HepG2 (cell line): ENCODE results near the gene LUC7L. TPM values are rescaled to one million over a fixed set of nuclear protein-coding genes. Genes with fewer than 3 reads are reported as not detected.

Experiments
- ATAC-seq: fragments of 200-7000 bp; cut with Tn5 transposase; 3 replicates; pipeline ENCODE4 v1.9.1; 2020; ENCODE audit warnings: mild to moderate bottlenecking, moderate library complexity
- BruUV-seq: library from RNA; stranded (reverse); fragments of 400-500 nt; replicated peaks from 2 replicates; lab custom pipeline; 2021; lab: Mats Ljungman, UMichigan
- CTCF ChIA-PET: fragments of 300-600 bp; formaldehyde crosslinking; extraction: SDS; loops from one replicate; lab custom pipeline; 2021; ENCODE audit warnings: low total read pairs, inconsistent platforms, low intra/inter-chr PET ratio; lab: Yijun Ruan, JAX
- POLR2A ChIA-PET: fragments of 350-600 bp; sonication (Branson Sonifier 250); formaldehyde crosslinking; loops from one replicate; lab custom pipeline; 2020; ENCODE audit warnings: antibody characterized with exemption, inconsistent platforms; lab: Yijun Ruan, JAX
- DNase-seq: peaks from one replicate; pipeline ENCODE4 v3.0.0-alpha.2; 2015; ENCODE audit warnings: low spot score
- FAIRE-seq: peaks from 3 replicates; lab custom pipeline; 2011; peaks lifted over from hg19 to GRCh38; lab: Jason Lieb, UNC
- H2AFZ ChIP-seq: one replicate; pipeline ENCODE4 v1.6.1; 2011; ENCODE audit warnings: low read length, inconsistent platforms
- H3K27ac ChIP-seq: fragments of 300-600 bp; 3 replicates; pipeline ENCODE4 v1.8.0; 2011; ENCODE audit warnings: mixed run types, mild to moderate bottlenecking, mixed read lengths, low read length, inconsistent platforms; ENCODE audit not compliant: insufficient read depth; ENCODE audit errors: extremely low read length
- H3K27me3 ChIP-seq, 2 experiments: fragments of 200-600 bp in 1 of 2; 2 replicates in 1 of 2; 3 replicates in 1 of 2; pipeline versions ENCODE4 v1.6.0 to v1.8.0; 2011; ENCODE audit warnings: low read length in 2 of 2, mild to moderate bottlenecking in 2 of 2, moderate library complexity in 2 of 2, inconsistent platforms in 1 of 2; ENCODE audit not compliant: insufficient read depth in 2 of 2, control insufficient read depth in 1 of 2
- H3K36me3 ChIP-seq, 2 experiments: fragments of 200-600 bp in 1 of 2; replicated peaks in 1 of 2; 2 replicates in 1 of 2; 3 replicates in 1 of 2; pipeline versions ENCODE4 v1.5.1 to v1.8.0; 2011; ENCODE audit warnings: low read length in 2 of 2, inconsistent platforms in 1 of 2; ENCODE audit not compliant: insufficient read depth in 2 of 2, control insufficient read depth in 1 of 2
- H3K4me1 ChIP-seq: 2 replicates; pipeline ENCODE4 v1.5.1; 2012; ENCODE audit warnings: low read length, inconsistent platforms; ENCODE audit not compliant: insufficient read depth
- H3K4me2 ChIP-seq: 2 replicates; pipeline ENCODE4 v1.6.0; 2011; ENCODE audit warnings: low read depth, low read length, inconsistent platforms
- H3K4me3 ChIP-seq, 3 experiments: fragments of 200-600 bp in 1 of 3; sonication (generic), shearing (Covaris generic) in 1 of 3; replicated peaks in 1 of 3; 2 replicates each; pipeline ENCODE4 v1.5.1; 2011 to 2016; ENCODE audit warnings: low read length in 3 of 3, inconsistent platforms in 2 of 3, low read depth in 2 of 3, mild to moderate bottlenecking in 2 of 3, control low read depth in 1 of 3, mixed read lengths in 1 of 3; ENCODE audit not compliant: insufficient read depth in 1 of 3
- H3K79me2 ChIP-seq: one replicate; pipeline ENCODE4 v1.6.1; 2011; ENCODE audit warnings: low read length, inconsistent platforms; ENCODE audit not compliant: insufficient read depth
- H3K9ac ChIP-seq: 2 replicates; pipeline ENCODE4 v1.6.0; 2011; ENCODE audit warnings: mild to moderate bottlenecking, low read depth, low read length, inconsistent platforms; ENCODE audit not compliant: insufficient read depth
- H3K9me3 ChIP-seq: 2 replicates; pipeline ENCODE4 v1.5.1; 2012; ENCODE audit warnings: mild to moderate bottlenecking, low read length
- H4K20me1 ChIP-seq: 2 replicates; pipeline ENCODE4 v1.6.0; 2011; ENCODE audit warnings: inconsistent platforms, mild to moderate bottlenecking, low read length, moderate library complexity; ENCODE audit not compliant: insufficient read depth
- ATM ChIP-seq: fragments of 450-650 bp; IDR thresholded peaks from 2 replicates; pipeline ENCODE4 v1.7.1; 2017; ENCODE audit warnings: mild to moderate bottlenecking, borderline replicate concordance
- KIAA2018 ChIP-seq: sonication (generic); formaldehyde crosslinking; IDR thresholded peaks from 2 replicates; pipeline ENCODE4 v1.5.0; 2020; ENCODE audit warnings: mild to moderate bottlenecking, missing genetic modification reagents, borderline replicate concordance
- PHF20 ChIP-seq: sonication (generic); formaldehyde crosslinking; IDR thresholded peaks from 2 replicates; pipeline ENCODE4 v1.5.0; 2020; ENCODE audit warnings: mild to moderate bottlenecking, missing genetic modification reagents
- RXRB ChIP-seq: IDR thresholded peaks from 2 replicates; pipeline ENCODE4 v1.6.1; 2016; ENCODE audit warnings: borderline replicate concordance, missing genetic modification reagents, missing compliant biosample characterization
- SNAPC2 ChIP-seq: sonication (generic); formaldehyde crosslinking; IDR thresholded peaks from 2 replicates; pipeline ENCODE4 v1.8.1; 2022; ENCODE audit warnings: mild to moderate bottlenecking, missing genetic modification reagents
- SNRNP70 ChIP-seq: fragments of 200-400 bp; formaldehyde crosslinking; IDR thresholded peaks from 2 replicates; pipeline ENCODE4 v1.6.1; 2017; ENCODE audit warnings: mild to moderate bottlenecking, low read depth, low read length, moderate library complexity
- SP2 ChIP-seq: sonication (generic); formaldehyde crosslinking; IDR thresholded peaks from 2 replicates; pipeline ENCODE4 v1.5.1; 2020; ENCODE audit warnings: mild to moderate bottlenecking, missing genetic modification reagents
- SSRP1 ChIP-seq: IDR thresholded peaks from 2 replicates; pipeline ENCODE4 v1.6.1; 2016; ENCODE audit warnings: control low read depth
- TOE1 ChIP-seq: sonication (generic); formaldehyde crosslinking; IDR thresholded peaks from 2 replicates; pipeline ENCODE4 v1.4.0; 2020; ENCODE audit warnings: mild to moderate bottlenecking, missing genetic modification reagents
- ZBTB7A ChIP-seq: sonication (generic); formaldehyde crosslinking; IDR thresholded peaks from 2 replicates; pipeline ENCODE4 v1.8.0; 2022; ENCODE audit warnings: mild to moderate bottlenecking, missing genetic modification reagents
- ZMYM4 ChIP-seq: sonication (generic); formaldehyde crosslinking; IDR thresholded peaks from 2 replicates; pipeline ENCODE4 v1.8.1; 2023; ENCODE audit warnings: mild to moderate bottlenecking, missing genetic modification reagents
- ZNF121 ChIP-seq: sonication (generic); formaldehyde crosslinking; IDR thresholded peaks from 2 replicates; pipeline ENCODE4 v1.5.0; 2020; ENCODE audit warnings: mild to moderate bottlenecking, missing genetic modification reagents
- ZNF143 ChIP-seq: sonication (generic); formaldehyde crosslinking; IDR thresholded peaks from 2 replicates; pipeline ENCODE4 v1.4.0; 2020; ENCODE audit warnings: missing genetic modification reagents
- ZNF251 ChIP-seq: sonication (generic); formaldehyde crosslinking; IDR thresholded peaks from 2 replicates; pipeline ENCODE4 v1.9.0; 2021; ENCODE audit warnings: mild to moderate bottlenecking, missing genetic modification reagents
- ZNF460 ChIP-seq: sonication (generic); formaldehyde crosslinking; IDR thresholded peaks from 2 replicates; pipeline ENCODE4 v1.5.1; 2020; ENCODE audit warnings: missing genetic modification reagents, mild to moderate bottlenecking, borderline replicate concordance
- ZNF839 ChIP-seq: sonication (generic); formaldehyde crosslinking; IDR thresholded peaks from 2 replicates; pipeline ENCODE4 v1.4.0; 2020; ENCODE audit warnings: missing genetic modification reagents, mild to moderate bottlenecking, borderline replicate concordance
- ZSCAN12 ChIP-seq: sonication (generic); formaldehyde crosslinking; IDR thresholded peaks from 2 replicates; pipeline ENCODE4 v1.9.0; 2021; ENCODE audit warnings: mild to moderate bottlenecking, missing genetic modification reagents
- WGBS: methylation state at CpG from one replicate; pipeline ENCODE4 v1.1.6; 2017; ENCODE audit warnings: low lambda C conversion rate; 5-methylcytosine and 5-hydroxymethylcytosine counted together
- in situ Hi-C: cut with HindIII; loops from 2 replicates; pipeline ENCODE4 v1.10.0; 2017; ENCODE audit warnings: low pct_unique_long_range_greater_than_20kb; ENCODE audit not compliant: extremely low pct_ligation_motif_present
- intact Hi-C: fragments of 100-400 bp; cut with micrococcal nuclease; formaldehyde crosslinking; loops from one replicate; pipeline ENCODE4 v1.10.0; 2022; ENCODE audit not compliant: unreplicated experiment
- polyA plus RNA-seq, 8 experiments: library from polyadenylated mRNA; depleted of rRNA in 3 of 8; stranded (reverse) in 7 of 8; unstranded in 1 of 8; fragments of >200 nt; fragmentation: Illumina TruSeq in 4 of 8; extraction: Trizol in 4 of 8; gene quantifications; 2 replicates each; pipeline versions ENCODE4 v1.2.1 to v1.2.3, GENCODE V29; 2011 to 2016; ENCODE audit warnings: low read depth in 4 of 8, missing spikeins in 1 of 8, mixed read lengths in 1 of 8; ENCODE audit not compliant: insufficient read depth in 1 of 8
- total RNA-seq, 5 experiments: library from RNA; depleted of rRNA; stranded (reverse); fragments of >200 nt; fragmentation: Illumina TruSeq; extraction: Trizol; gene quantifications; 2 replicates each; pipeline ENCODE4 v1.2.3, GENCODE V29; 2016; ENCODE audit warnings: low read depth in 1 of 5

Gene LUC7L
- total and polyA plus RNA-seq, 2 of the 13 experiments (the other 11 are each of a cell fraction or from before 2014, with no cell fraction given), result 48.7 to 56.9 TPM

GRCh38 chr16:154217-155030 lies 74.8 kb downstream of the LUC7L start:
- WGBS, result 65% methylated on average over 50 of the region's 59 CpGs
- no peaks in the 10 kb centered on the region for H3K4me1 ChIP-seq
- H3K36me3 ChIP-seq, result no peaks in the 10 kb centered on the region
- intact Hi-C loops (no loop called here), in situ Hi-C loops (no loop called here)
- H4K20me1 ChIP-seq, result no peaks in the 10 kb centered on the region
- no peak overlapping the region for H3K9ac ChIP-seq
- TF ChIP-seq KIAA2018 (CRISPR knock-in tag) (no peak), ZNF121 (no peak), PHF20 (CRISPR knock-in tag) (no peak), TOE1 (CRISPR knock-in tag) (no peak), ATM (no peak), RXRB (CRISPR knock-in tag) (no peak), SP2 (CRISPR knock-in tag) (no peak), SSRP1 (CRISPR knock-in tag) (no peak), ZSCAN12 (CRISPR knock-in tag) (no peak), SNRNP70 (no peak), ZNF143 (CRISPR knock-in tag) (no peak), SNAPC2 (CRISPR knock-in tag) (no peak), ZNF251 (CRISPR knock-in tag) (no peak), ZMYM4 (no peak), ZBTB7A (CRISPR knock-in tag) (no peak), ZNF460 (CRISPR knock-in tag) (no peak), ZNF839 (no peak)
- DNase-seq (no peak), ATAC-seq (no peak), FAIRE-seq (no peak)
- H3K4me3 ChIP-seq, result no peak overlapping the region
- H3K27me3 ChIP-seq, result peaks cover 4 to 40% of the 10 kb centered on the region in 2 experiments
- no peaks in the 10 kb centered on the region for H3K9me3 ChIP-seq
- H3K4me2 ChIP-seq, result no peak overlapping the region
- H3K27ac ChIP-seq, result no peak overlapping the region
- no peak overlapping the region for H2AFZ ChIP-seq
- ChIA-PET POLR2A (no interaction called here), CTCF (no interaction called here)
- no TSS peak for BruUV-seq
- H3K79me2 ChIP-seq, result no peaks in the 10 kb centered on the region
